ENCODE measurements around the gene STK10.

The STK10 gene

GRCh38 chr5:172142709-172143215 is 45.3 kb downstream of the STK10 start:
- DNase-seq (ENCODE audit: low read depth) = no peak

- no peak for DNase-seq (ENCODE audit: low read depth)
These were observed 46.1 kb downstream of the STK10 start for GRCh38 chr5:172141949-172142319.

GRCh38 chr5:172140866-172141265 is 47.2 kb downstream of the STK10 start:
- DNase-seq (ENCODE audit: low read depth) = no peak

- no peak for DNase-seq (ENCODE audit: low read depth)
These were observed 47.9 kb downstream of the STK10 start for GRCh38 chr5:172140120-172140519.

- no peak for DNase-seq (ENCODE audit: low read depth)
These were observed 51.0 kb downstream of the STK10 start for GRCh38 chr5:172137046-172137445.

- no peak for DNase-seq (ENCODE audit: low read depth)
These were observed 54.5 kb downstream of the STK10 start for GRCh38 chr5:172133359-172134029.

GRCh38 chr5:172131690-172132089 is 56.3 kb downstream of the STK10 start:
- no peak for DNase-seq (ENCODE audit: low read depth)

- no peak for DNase-seq (ENCODE audit: low read depth)
These were observed 58.6 kb downstream of the STK10 start for GRCh38 chr5:172129256-172129910.

GRCh38 chr5:172127581-172127980 is 60.4 kb downstream of the STK10 start:
- no peak for DNase-seq (ENCODE audit: low read depth)

- no peak for DNase-seq (ENCODE audit: low read depth)
These were observed 64.7 kb downstream of the STK10 start for GRCh38 chr5:172123269-172123692.

GRCh38 chr5:172119921-172120688 is 67.9 kb downstream of the STK10 start:
- no peak for DNase-seq (ENCODE audit: low read depth)

GRCh38 chr5:172118891-172119290 is 69.1 kb downstream of the STK10 start:
- DNase-seq (ENCODE audit: low read depth) = no peak

GRCh38 chr5:172117977-172118701 is 69.9 kb downstream of the STK10 start:
- DNase-seq (ENCODE audit: low read depth) = no peak

- no peak for DNase-seq (ENCODE audit: low read depth)
These were observed 72.5 kb downstream of the STK10 start for GRCh38 chr5:172115541-172115982.

- DNase-seq (ENCODE audit: low read depth) = peak; percentile 44
These were observed 73.1 kb downstream of the STK10 start for GRCh38 chr5:172114875-172115422.

- peak; percentile 47 for DNase-seq (ENCODE audit: low read depth)
These were observed 75.0 kb downstream of the STK10 start for GRCh38 chr5:172113036-172113435.

- DNase-seq (ENCODE audit: low read depth) = no peak
These were observed 76.2 kb downstream of the STK10 start for GRCh38 chr5:172111852-172112225.

GRCh38 chr5:172110921-172111851 is 76.8 kb downstream of the STK10 start:
- DNase-seq (ENCODE audit: low read depth) = peak; percentile 58

- no peak for DNase-seq (ENCODE audit: low read depth)
These were observed 77.7 kb downstream of the STK10 start for GRCh38 chr5:172110260-172110815.

GRCh38 chr5:172109749-172110148 is 78.3 kb downstream of the STK10 start:
- no peak for DNase-seq (ENCODE audit: low read depth)
